GM19463 (cell line): ENCODE results near the gene PRR23E.

Source experiments
- ATAC-seq: cut with Tn5 transposase; IDR thresholded peaks from one replicate; pipeline ENCODE4 v1.9.1; 2021; ENCODE audit warnings: mild to moderate bottlenecking, moderate library complexity; ENCODE audit not compliant: unreplicated experiment

The PRR23E gene

GRCh38 chr3:127192576-127193232 lies at the start of gene PRR23E:
TSS of gene PRR23E (plus strand) at chr3:127193131. CDS start at chr3:127196686, 3,555 bp downstream.
- ATAC-seq = no peak

- no peak for ATAC-seq
These were observed 49.8 kb upstream of the PRR23E start for GRCh38 chr3:127143172-127143571.

GRCh38 chr3:127144631-127145030 lies 48.3 kb upstream of the PRR23E start:
- no peak for ATAC-seq

- no peak for ATAC-seq
These were observed 47.7 kb upstream of the PRR23E start for GRCh38 chr3:127145266-127145665.

GRCh38 chr3:127147291-127147885 lies 45.5 kb upstream of the PRR23E start:
- ATAC-seq = no peak

GRCh38 chr3:127149621-127150310 lies 43.2 kb upstream of the PRR23E start:
- ATAC-seq = no peak

GRCh38 chr3:127150513-127151250 lies 42.2 kb upstream of the PRR23E start:
- ATAC-seq = no peak

- ATAC-seq = no peak
These were observed 41.7 kb upstream of the PRR23E start for GRCh38 chr3:127151251-127151564.

GRCh38 chr3:127151992-127152650 lies 40.8 kb upstream of the PRR23E start:
- no peak for ATAC-seq

GRCh38 chr3:127152684-127153505 lies 40.0 kb upstream of the PRR23E start:
- ATAC-seq = no peak

GRCh38 chr3:127153506-127153815 lies 39.5 kb upstream of the PRR23E start:
- no peak for ATAC-seq

- ATAC-seq = no peak
These were observed 36.4 kb upstream of the PRR23E start for GRCh38 chr3:127156338-127157050.

- no peak for ATAC-seq
These were observed 35.6 kb upstream of the PRR23E start for GRCh38 chr3:127157171-127157828.

GRCh38 chr3:127158614-127159229 lies 34.2 kb upstream of the PRR23E start:
- ATAC-seq = no peak

- no peak for ATAC-seq
These were observed 33.4 kb upstream of the PRR23E start for GRCh38 chr3:127159543-127159942.

- ATAC-seq = no peak
These were observed 31.7 kb upstream of the PRR23E start for GRCh38 chr3:127161236-127161635.

- no peak for ATAC-seq
These were observed 30.9 kb upstream of the PRR23E start for GRCh38 chr3:127161973-127162579.

- ATAC-seq = no peak
These were observed 29.8 kb upstream of the PRR23E start for GRCh38 chr3:127162947-127163645.
